Measurements from ENCODE around the gene GASK1B.

Gene GASK1B

DNA sequence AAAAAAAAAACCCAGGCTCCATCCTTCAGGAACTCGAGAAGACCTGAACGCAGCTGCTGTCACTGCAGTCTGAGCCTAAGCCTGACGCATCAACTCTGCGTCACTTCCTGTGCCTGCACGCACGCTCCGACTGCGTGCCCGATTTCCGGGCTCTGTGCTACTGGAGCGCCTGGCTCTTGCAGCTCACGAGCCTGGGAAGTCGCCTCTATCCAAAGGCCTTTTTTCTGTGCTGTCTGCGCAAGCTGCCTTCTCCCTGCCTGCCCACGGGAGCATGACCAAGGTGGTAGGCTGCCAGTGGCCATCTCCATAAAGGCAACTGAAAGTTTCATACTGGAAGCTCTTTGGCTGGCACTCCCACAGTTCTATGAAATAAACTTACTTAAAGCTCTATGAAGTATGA lies 9.9 kb upstream of the GASK1B start:
- DNase-seq = no peak

DNA sequence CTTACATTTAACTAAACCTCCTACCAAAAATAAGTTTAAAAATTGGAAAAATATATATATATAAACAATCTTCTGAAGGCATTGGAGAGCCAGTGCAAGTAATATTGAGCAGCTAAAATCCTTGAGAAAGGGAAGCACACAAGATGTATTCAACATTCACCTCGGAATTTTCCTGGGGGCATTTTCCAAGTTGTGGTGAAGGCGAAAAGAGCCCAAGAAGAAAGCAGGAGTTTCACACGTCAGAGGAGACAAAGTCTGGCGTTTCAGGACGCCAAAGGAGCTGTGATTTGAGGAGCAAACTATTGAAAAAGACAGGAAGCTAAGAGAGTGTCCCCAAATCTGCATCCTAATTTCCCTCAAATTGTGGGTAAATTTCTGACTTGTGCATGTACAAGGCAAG lies 9.1 kb upstream of the GASK1B start:
- DNase-seq = no peak

DNA sequence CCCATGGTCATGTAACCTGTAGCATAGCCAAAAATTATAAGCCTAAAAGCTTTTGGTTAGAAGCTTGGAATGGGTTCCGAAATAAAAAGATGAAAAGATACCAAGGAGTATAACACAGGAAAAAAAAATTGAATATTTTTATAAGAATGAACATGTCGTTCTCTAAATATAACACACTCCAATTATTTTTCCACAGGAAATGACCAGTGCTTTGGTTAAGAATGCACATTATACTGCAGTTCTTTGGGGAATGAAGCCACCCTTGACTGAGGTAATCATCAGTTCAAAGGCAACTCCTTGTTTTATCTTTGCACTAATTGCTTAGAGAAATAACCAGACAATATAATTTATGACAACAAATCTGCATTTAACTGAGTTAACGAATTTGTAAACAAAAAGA lies 6.6 kb upstream of the GASK1B start:
- DNase-seq = no peak

DNA sequence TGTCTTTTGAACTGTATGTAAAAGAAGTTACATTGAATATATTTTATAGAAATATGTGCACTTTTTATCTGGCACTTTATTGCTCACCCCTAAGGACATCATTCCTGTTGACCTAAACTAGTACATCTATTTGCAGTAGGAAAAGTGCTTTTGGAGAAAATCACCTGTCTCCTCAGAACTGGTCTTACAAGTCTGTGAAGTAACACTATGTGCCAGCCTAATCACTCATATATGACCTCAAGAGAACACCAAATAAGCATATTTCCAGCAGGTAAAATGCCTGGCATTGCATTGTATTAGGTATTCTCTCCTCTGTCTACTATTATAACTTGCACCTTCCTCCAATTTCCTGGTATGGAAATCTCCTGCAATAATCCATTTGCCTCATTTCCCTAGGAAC lies 4.0 kb upstream of the GASK1B start:
- DNase-seq = no peak

GRCh38 chr4:158176108-158176507 lies 3.3 kb upstream of the GASK1B start:
- DNase-seq = no peak

DNA sequence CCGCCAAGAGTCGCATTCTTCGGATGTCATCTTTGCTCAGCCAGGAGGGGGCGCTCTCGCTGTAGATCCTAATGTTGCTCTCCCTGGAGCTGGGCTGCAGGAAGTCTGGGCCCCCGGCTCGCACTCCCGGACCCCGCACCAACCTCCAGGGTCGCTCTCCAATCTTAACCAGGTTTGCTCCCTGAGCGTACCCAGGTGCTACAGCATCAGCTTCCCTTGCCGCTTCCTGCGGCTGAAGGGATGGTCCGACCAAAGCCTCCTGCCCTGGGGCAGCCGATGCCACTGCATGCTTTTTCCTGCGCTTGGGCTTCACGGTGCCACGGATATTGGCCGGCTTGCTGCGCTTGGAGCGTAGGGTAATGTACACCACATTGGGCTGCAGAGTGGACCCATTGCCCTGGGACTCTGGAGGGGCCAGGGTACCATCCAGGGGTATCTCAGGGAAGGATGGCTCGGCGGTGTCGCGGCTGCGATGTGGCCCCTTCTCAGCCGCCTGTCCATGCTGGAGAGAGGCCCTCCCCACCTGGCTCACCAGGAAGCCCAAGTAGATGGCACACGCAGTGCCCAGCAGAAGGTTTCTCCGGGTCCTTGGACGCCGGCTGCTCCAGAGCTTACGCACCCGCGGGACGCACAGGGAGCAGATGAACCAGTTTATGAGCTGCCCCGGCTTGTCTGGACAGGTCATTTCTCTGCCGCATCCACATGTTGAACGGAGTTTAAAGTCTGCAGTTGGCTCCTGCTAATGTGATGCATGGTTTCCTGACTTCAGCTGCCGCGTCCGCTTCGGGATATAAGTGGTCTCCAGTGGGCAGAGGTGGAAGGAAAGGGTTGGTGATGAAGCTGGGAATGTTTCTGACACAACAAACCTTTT lies 1.9 kb downstream of the GASK1B start:
- DNase-seq = no peak

- no peak for DNase-seq
These were observed 2.7 kb downstream of the GASK1B start for GRCh38 chr4:158169931-158170690.

DNA sequence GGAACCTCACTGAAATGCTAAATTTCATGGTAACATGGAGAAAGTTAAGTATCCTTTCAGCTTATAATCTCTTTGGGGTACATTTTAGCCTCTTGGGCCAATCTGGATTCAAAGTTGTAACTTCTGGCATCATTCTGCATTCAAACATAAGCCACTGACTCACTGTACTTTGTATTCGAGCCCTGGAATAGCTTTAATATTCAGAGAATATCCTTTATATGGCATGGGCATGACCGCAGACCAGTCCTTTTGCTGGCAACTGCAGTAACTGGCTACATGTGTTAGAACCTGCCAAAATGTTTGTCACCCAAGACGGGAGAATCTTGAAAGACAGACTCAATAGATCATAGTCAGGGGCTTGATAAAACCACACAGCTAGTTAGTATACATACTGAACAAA lies 3.3 kb downstream of the GASK1B start:
- DNase-seq = no peak

- DNase-seq = no peak
These were observed 4.2 kb downstream of the GASK1B start for GRCh38 chr4:158168606-158169005.

DNA sequence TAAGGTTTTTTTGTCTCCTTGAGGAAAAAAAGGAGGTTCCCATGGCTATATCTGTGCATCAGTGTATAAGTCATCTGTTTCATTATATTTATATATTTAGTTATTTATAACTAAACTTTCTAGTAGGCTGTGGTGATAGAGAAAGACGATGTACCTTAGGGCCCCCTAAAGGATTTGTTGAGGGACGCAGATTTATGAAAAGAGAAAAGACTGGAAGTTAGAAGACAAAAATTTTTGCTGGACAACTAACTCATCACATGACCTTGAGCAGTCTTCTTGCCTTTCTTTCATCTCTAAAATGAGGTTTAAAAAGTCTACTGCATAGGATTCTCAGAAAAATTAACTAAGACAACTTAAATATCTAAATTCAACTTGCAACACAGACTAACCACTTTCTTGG lies 6.1 kb downstream of the GASK1B start:
- no peak for DNase-seq

GRCh38 chr4:158164768-158165213 lies 8.0 kb downstream of the GASK1B start:
- DNase-seq = no peak

- DNase-seq = no peak
These were observed 8.7 kb downstream of the GASK1B start for GRCh38 chr4:158163941-158164767.

DNA sequence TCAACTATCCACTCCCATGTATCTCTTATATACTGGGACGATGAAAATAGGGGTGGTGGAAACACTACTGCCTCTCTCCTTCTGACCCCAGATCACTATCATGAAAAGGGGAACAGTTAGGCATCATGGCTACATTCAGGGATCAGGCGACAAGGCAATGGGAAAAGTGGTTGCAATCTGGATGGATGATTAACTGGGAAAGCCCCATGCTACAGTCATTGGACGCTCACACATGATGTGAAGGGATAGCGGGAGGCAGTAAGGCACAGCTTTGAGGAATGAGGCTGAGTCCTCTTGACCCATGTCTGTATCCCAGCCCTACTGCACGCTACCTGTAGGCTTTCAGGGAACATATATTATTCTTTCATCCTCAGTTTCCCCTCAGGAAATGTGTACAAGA lies 10.2 kb downstream of the GASK1B start:
- no peak for DNase-seq

- DNase-seq = no peak
These were observed 11.1 kb downstream of the GASK1B start for GRCh38 chr4:158161551-158162354.

DNA sequence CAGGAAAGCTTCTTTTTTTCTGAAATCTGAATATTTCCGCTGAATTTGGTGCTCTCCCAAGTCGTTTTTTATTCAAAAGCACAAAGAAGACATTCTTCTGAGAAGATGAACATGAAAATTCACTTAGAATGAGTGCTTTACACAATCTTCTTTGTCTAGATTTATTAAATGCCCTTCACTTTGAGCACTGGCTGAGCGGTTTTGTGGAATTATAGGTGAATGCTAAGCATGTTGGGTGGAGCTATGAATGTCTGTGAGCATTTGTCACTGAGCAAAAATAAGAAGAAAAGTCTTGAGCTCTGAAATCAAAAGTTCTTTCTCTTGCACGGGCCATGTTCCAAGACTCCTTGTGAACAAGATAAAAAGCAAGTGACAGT lies 13.1 kb downstream of the GASK1B start:
- no peak for DNase-seq

GRCh38 chr4:158159054-158159717 lies 13.6 kb downstream of the GASK1B start:
- no peak for DNase-seq

GRCh38 chr4:158157412-158157811 lies 15.4 kb downstream of the GASK1B start:
- no peak for DNase-seq

DNA sequence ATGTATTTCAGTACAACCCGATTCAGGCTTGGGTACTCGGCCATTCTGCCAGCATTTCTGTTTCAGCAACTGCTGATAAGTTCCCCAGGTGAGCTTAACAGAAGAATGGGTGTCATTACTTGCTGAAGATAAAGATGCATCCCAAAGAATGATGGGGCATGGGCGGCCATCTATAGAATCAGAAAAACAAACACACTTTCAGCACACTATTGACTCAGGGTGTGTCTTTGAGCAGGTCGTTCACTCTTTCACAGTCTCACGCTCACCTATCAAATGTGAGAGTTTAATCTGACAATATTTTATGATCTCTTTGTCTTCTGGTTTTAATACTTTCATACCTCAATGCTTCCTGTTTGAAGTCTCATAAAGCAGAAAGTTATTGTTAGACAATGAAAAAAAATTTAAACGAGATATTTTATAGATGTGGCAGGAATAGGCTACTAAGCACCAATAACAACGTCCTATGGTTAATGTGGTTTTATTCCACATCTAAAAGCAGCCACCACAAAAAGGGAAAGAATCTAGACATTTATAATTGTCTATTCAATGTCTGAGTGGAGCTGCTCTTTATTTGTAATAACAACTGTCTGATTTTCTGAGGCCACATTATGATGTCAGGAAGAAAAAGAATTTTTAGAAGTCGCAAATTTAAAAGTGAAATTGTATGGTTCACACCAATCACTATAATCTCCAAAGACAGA lies 17.0 kb downstream of the GASK1B start:
- DNase-seq = no peak

- no peak for DNase-seq
These were observed 25.7 kb downstream of the GASK1B start for GRCh38 chr4:158147151-158147550.

DNA sequence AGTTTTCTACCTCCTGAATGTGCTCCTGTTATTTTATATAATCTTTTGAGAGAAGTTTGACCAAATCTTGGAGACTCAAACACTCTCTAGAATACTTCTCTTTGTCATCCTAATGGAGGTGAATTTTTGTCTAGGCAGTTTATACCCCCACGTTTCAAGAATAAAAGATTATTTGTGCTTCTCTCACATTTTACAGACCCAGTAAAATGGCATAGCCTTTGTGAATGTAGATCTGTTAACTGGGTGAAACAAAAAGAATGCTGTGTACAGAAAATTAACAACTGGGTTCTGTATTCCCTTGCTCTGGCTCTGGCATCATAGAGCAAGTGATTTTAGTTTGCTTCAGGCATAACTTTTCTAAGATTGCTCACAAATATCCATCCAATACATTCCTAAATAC lies 26.1 kb downstream of the GASK1B start:
- no peak for DNase-seq

GRCh38 chr4:158139086-158139485 lies 33.7 kb downstream of the GASK1B start:
- no peak for DNase-seq
